Activated naive CD8-positive, alpha-beta T cell treated with anti-CD3 and anti-CD28 coated beads, Interleukin-2, amount 50 U/mL, for 24 hours (primary cell): Measurements from ENCODE around the gene CAPN2.

Experiments
- ATAC-seq: fragments of 150-1000 bp; cut with Tn5 transposase; one replicate; pipeline ENCODE4 v1.10.0; 2021
- DNase-seq: peaks from one replicate; pipeline ENCODE4 v3.0.0; 2021
- H3K27ac Mint-ChIP-seq: one replicate; pipeline ENCODE4 v1.8.0; 2021; ENCODE audit warnings: mild to moderate bottlenecking, mixed read lengths
- H3K27me3 Mint-ChIP-seq: one replicate; pipeline ENCODE4 v1.8.0; 2021; ENCODE audit warnings: mixed read lengths
- H3K36me3 Mint-ChIP-seq: one replicate; pipeline ENCODE4 v1.8.0; 2021; ENCODE audit warnings: low read depth, mixed read lengths
- H3K4me1 Mint-ChIP-seq: one replicate; pipeline ENCODE4 v1.8.0; 2021; ENCODE audit warnings: mixed read lengths
- H3K4me3 Mint-ChIP-seq: one replicate; pipeline ENCODE4 v1.8.0; 2021; ENCODE audit warnings: mild to moderate bottlenecking, moderate library complexity, mixed read lengths
- H3K9me3 Mint-ChIP-seq: one replicate; pipeline ENCODE4 v1.8.0; 2021; ENCODE audit warnings: mixed read lengths

Gene CAPN2

GRCh38 chr1:223709598-223709997 lies 2.7 kb upstream of the CAPN2 start:
- Mint-ChIP-seq H3K4me1 (peaks cover 48% of the 10 kb centered on the region), H3K36me3 (no peaks in the 10 kb centered on the region), H3K27me3 (peaks cover under 1% of the 10 kb centered on the region), H3K27ac (no peak overlapping the region), H3K9me3 (no peaks in the 10 kb centered on the region), H3K4me3 (no peak overlapping the region)
- ATAC-seq (no peak), DNase-seq (no peak)

DNA sequence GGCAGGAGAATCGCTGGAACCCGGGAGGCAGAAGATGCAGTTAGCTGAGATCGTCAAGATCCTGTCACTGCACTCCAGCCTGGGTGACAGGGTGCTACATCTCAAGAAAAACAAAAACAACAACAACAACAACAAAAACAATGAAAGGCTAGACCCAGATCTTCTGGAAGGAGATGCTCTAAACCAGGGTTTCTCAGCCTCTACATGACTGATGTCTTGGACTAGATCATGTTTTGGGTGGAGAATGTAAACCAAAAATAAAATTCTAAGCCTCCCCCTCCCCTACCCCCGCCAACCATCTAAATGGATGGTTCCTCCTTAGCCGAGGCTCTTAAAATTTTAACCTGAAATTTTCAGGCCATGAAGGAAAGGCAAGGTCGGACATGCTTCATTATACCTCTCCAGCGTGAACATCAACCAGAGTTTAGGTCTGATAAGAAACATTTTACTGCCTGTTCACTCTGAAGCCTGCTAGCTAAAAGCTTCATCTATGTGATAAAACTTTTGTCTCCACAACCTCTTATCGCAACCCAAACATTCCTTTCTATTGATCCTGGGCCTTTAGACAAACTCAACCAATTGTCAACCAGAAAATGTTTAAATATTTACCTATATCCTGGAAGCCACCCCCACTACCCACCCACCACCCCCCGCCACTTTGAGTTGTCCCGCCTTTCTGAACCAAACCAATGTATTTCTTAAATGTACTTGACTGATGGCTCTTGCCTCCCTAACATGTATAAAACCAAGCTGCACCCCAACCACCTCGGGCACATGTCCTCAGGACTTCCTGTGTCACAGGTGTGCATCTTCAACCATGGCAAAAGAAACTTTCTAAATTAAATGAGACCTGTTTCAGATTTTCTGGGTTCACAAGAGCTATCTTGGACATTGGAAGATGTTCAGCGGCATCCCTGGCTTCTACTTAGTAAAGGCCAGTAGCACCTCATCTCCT lies 1.9 kb upstream of the CAPN2 start:
- Mint-ChIP-seq H3K27ac (no peak overlapping the region), H3K27me3 (no peaks in the 10 kb centered on the region), H3K36me3 (no peaks in the 10 kb centered on the region), H3K9me3 (no peaks in the 10 kb centered on the region), H3K4me1 (peaks cover 50% of the 10 kb centered on the region), H3K4me3 (no peak overlapping the region)
- DNase-seq, result no peak
- no peak for ATAC-seq

DNA sequence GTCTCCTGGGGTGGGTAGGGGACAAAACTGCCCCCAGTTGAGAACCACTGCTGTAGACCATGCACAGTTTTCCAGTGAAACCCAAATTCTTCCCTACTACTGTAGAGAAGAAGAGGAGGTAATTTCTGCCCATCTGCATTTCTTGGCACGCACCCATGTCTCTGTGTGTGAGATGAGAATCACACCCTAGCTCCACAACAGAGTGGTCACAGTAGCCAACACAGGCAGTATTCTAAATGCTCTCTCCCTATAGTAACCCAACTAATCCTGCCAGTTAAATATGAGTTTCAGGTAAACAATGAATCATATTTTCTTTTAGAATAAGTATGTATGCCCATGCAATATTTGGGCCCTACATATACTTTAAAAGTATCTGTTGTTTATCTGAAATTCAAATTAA lies 1.2 kb upstream of the CAPN2 start:
- no peaks in the 10 kb centered on the region for H3K36me3 Mint-ChIP-seq
- no peak overlapping the region for H3K4me3 Mint-ChIP-seq
- H3K27me3 Mint-ChIP-seq, result no peaks in the 10 kb centered on the region
- no peak for ATAC-seq
- peaks cover 57% of the 10 kb centered on the region for H3K4me1 Mint-ChIP-seq
- H3K27ac Mint-ChIP-seq, result no peak overlapping the region
- DNase-seq, result no peak
- H3K9me3 Mint-ChIP-seq, result no peaks in the 10 kb centered on the region

GRCh38 chr1:223711747-223712193 lies 569 bp upstream of the CAPN2 start:
- Mint-ChIP-seq H3K36me3 (peaks cover under 1% of the 10 kb centered on the region), H3K4me3 (peak overlapping the region; percentile 64), H3K4me1 (peaks cover 63% of the 10 kb centered on the region), H3K9me3 (no peaks in the 10 kb centered on the region), H3K27ac (peak overlapping the region; percentile 80), H3K27me3 (no peaks in the 10 kb centered on the region)
- ATAC-seq (no peak), DNase-seq (no peak)

DNA sequence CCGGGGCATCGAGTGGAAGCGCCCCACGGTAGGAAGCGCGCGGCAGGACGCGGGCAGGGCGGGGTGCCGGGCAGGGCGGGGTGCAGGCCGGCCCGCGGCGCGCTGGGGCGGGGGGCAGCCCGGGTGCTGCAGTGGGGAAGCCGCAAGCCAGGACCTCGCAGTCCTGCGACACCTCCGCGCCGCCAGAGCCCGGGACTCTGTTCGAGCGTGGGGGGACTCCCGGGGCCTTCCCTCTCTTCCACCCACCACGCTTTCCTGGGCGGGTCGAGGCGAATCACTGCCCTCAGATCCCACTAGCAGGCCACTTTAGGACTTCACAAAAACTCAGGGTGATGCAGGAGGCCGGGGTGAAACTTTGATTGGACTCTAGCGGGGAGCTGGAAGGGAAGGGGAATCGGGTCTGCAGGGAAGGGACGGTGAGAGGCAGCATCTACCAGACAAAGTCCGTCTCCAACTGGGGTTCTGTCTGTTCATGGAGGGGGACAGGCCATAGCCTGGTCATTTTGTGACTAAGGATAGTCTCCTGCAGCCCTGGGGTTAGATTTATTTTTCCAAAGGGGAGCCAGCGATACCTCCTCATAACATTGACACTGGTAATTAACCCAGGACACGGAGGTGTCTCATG lies 623 bp downstream of the CAPN2 start:
- peak; percentile 21 for ATAC-seq
- peaks cover 5% of the 10 kb centered on the region for H3K36me3 Mint-ChIP-seq
- no peaks in the 10 kb centered on the region for H3K27me3 Mint-ChIP-seq
- peak overlapping the region; percentile 85 for H3K27ac Mint-ChIP-seq
- peaks cover 65% of the 10 kb centered on the region for H3K4me1 Mint-ChIP-seq
- DNase-seq, result peak; percentile 62
- no peaks in the 10 kb centered on the region for H3K9me3 Mint-ChIP-seq
- H3K4me3 Mint-ChIP-seq, result peak overlapping the region; percentile 87

DNA sequence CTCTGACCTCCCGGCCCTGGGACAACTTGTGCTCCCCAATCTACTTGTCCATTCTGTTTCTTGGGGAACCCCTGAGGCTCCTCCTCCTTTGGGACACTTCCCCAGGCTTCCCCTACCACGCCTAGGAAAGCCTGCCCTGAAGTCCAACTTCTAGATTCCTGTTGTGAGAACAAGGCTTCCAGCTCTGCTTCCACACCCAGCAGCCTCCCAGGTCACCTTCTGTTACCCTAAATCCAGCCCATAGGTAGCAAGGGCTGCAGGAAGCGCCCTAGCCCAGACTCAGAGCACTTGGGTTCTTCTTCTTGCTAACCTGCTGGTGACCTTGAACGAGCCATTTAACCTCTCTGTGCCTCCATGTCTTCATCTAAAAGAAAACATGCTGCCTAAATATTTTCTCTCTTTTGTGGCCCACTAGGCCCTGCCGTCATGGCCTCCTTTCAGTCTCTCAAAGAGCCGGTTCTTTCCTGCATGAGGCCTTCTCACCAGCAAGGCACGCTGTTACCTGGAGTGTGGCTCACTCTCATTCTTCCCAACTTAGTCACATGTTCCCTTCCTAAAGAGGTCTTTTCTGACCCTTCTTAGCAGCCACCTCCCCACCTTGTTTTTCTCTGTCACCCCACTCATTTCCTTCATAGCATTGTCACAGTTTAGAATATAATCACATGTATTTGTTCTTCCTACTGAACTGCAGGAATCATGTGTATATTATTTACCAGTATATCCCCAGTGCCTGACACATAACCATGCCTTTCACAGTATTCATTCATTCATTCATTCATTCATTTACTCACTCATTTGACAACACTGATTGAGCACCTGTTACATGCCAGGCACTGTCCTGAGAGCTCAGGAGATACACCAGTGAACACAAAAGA lies 1.4 kb downstream of the CAPN2 start:
- ATAC-seq (peak; percentile 31), DNase-seq (no peak)
- Mint-ChIP-seq H3K4me1 (peaks cover 72% of the 10 kb centered on the region), H3K27ac (peak overlapping the region; percentile 85), H3K4me3 (peak overlapping the region; percentile 87), H3K9me3 (no peaks in the 10 kb centered on the region), H3K36me3 (peaks cover 9% of the 10 kb centered on the region), H3K27me3 (no peaks in the 10 kb centered on the region)

GRCh38 chr1:223714421-223714724 lies 2.0 kb downstream of the CAPN2 start:
- ATAC-seq, result no peak
- DNase-seq, result no peak
- H3K27me3 Mint-ChIP-seq, result no peaks in the 10 kb centered on the region
- H3K4me3 Mint-ChIP-seq, result peak overlapping the region; percentile 87
- peaks cover 73% of the 10 kb centered on the region for H3K4me1 Mint-ChIP-seq
- H3K27ac Mint-ChIP-seq, result peak overlapping the region; percentile 85
- H3K36me3 Mint-ChIP-seq, result peaks cover 12% of the 10 kb centered on the region
- no peaks in the 10 kb centered on the region for H3K9me3 Mint-ChIP-seq

- no peak for DNase-seq
- peaks cover 14% of the 10 kb centered on the region for H3K36me3 Mint-ChIP-seq
- H3K4me1 Mint-ChIP-seq, result peaks cover 75% of the 10 kb centered on the region
- no peak for ATAC-seq
- H3K27ac Mint-ChIP-seq, result peak overlapping the region; percentile 85
- no peaks in the 10 kb centered on the region for H3K27me3 Mint-ChIP-seq
- H3K9me3 Mint-ChIP-seq, result no peaks in the 10 kb centered on the region
- H3K4me3 Mint-ChIP-seq, result peak overlapping the region; percentile 40
Observed at GRCh38 chr1:223714849-223715603, 2.7 kb downstream of the CAPN2 start.

DNA sequence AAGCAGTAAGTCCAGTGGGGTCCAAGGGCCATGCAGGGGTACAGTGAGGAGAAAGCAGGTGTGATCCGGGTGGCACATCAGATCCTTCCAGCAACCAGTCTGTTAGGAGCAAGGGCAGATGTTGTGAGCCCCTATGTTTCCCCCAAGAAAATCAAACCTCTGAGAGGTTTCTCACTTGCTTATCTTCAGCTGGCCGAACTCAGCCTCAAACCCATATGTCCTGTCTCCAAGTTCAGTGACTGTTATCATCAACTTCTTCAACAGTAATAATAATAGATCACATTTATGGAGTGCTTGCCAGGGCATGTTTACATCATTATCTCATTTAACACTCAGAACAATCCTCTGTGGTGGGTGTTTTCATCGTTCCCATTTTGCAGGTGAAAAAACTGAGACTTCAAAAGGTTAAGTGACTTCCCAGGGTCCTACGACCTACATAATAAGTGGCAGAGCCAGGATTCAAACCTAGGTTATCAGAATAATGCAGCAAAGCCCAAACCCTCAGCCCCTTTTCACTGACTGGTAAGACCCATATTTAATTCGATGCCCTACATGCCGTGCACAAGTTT lies 3.3 kb downstream of the CAPN2 start:
- peaks cover 14% of the 10 kb centered on the region for H3K36me3 Mint-ChIP-seq
- H3K27ac Mint-ChIP-seq, result peak overlapping the region; percentile 85
- H3K4me1 Mint-ChIP-seq, result peaks cover 79% of the 10 kb centered on the region
- ATAC-seq, result no peak
- no peaks in the 10 kb centered on the region for H3K9me3 Mint-ChIP-seq
- peak overlapping the region; percentile 40 for H3K4me3 Mint-ChIP-seq
- no peaks in the 10 kb centered on the region for H3K27me3 Mint-ChIP-seq
- no peak for DNase-seq

DNA sequence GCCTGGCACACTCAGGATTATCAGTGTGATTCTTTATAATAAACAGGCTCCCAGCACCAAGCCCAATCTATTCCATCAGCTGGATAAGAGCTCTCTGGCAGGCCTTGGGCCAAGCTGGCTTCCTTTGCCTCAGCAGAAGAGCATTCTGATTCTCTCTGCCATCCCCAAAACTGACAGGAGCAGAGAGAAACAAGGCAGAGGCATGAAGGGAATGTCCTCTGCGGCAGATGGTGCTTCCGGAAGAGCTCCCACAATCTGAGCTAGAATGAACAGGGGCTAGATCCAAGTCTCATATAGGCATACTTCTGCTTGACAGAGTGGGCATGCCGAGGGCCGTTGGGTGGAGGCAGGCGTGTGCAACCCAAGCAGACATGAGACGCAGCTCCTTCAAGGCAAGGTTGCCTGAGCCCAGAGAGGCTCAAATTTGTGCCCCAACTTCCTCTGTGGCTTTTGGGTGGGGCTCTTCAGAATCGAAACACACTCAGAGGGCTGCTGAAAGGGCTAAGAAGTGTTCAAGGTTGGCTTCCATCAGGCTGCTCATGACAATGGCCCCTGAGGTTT lies 4.0 kb downstream of the CAPN2 start:
- DNase-seq (peak; percentile 45), ATAC-seq (peak; percentile 64)
- no peaks in the 10 kb centered on the region for H3K9me3 Mint-ChIP-seq
- peak overlapping the region; percentile 85 for H3K27ac Mint-ChIP-seq
- H3K36me3 Mint-ChIP-seq, result peaks cover 14% of the 10 kb centered on the region
- H3K4me3 Mint-ChIP-seq, result peak overlapping the region; percentile 40
- H3K27me3 Mint-ChIP-seq, result no peaks in the 10 kb centered on the region
- H3K4me1 Mint-ChIP-seq, result peaks cover 78% of the 10 kb centered on the region

DNA sequence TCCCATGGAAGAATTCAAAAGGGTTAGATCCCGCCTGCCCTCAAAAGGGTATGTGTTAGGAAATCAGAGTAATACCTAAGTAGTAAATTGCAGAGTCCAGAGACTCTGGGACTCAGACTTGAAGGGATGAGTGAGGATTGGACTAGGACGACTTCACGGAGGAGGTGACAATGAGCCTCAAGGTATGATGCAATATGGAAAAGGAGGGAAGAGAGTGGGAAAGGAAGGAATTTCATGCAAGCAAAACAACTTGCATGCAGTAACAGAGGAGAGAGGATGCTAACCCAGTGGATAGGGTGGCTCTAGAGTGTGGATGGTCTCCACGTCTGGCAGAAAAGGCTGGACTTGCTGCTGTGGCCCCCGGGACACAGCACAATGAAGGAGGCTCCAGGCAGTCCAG lies 4.8 kb downstream of the CAPN2 start:
- ATAC-seq, result no peak
- H3K4me3 Mint-ChIP-seq, result peak overlapping the region; percentile 40
- peaks cover 18% of the 10 kb centered on the region for H3K36me3 Mint-ChIP-seq

GRCh38 chr1:223717695-223718363 lies 5.5 kb downstream of the CAPN2 start:
- peaks cover 18% of the 10 kb centered on the region for H3K36me3 Mint-ChIP-seq

More for the DNA sequence above, 4.8 kb downstream of the CAPN2 start:
- Mint-ChIP-seq H3K9me3 (no peaks in the 10 kb centered on the region), H3K27ac (peak overlapping the region; percentile 85), H3K4me1 (peaks cover 79% of the 10 kb centered on the region), H3K27me3 (no peaks in the 10 kb centered on the region)
- DNase-seq, result no peak

GRCh38 chr1:223718850-223719249 lies 6.5 kb downstream of the CAPN2 start:
- Mint-ChIP-seq H3K36me3 (peaks cover 20% of the 10 kb centered on the region), H3K27ac (no peak overlapping the region), H3K4me3 (no peak overlapping the region), H3K9me3 (no peaks in the 10 kb centered on the region), H3K27me3 (no peaks in the 10 kb centered on the region), H3K4me1 (peaks cover 80% of the 10 kb centered on the region)
- DNase-seq, result no peak
- no peak for ATAC-seq

More at GRCh38 chr1:223717695-223718363, 5.5 kb downstream of the CAPN2 start:
- no peaks in the 10 kb centered on the region for H3K27me3 Mint-ChIP-seq
- H3K4me1 Mint-ChIP-seq, result peaks cover 82% of the 10 kb centered on the region
- peak; percentile 57 for ATAC-seq
- no peaks in the 10 kb centered on the region for H3K9me3 Mint-ChIP-seq
- H3K27ac Mint-ChIP-seq, result peak overlapping the region; percentile 29
- DNase-seq, result no peak
- H3K4me3 Mint-ChIP-seq, result no peak overlapping the region
